Heart right ventricle (tissue), 16 donors: Measurements from ENCODE around the gene RNPEP. TPM values are rescaled to one million over a fixed set of nuclear protein-coding genes. Genes with fewer than 3 reads are reported as not detected.

ENCODE experiments used
- ATAC-seq, 8 donors: fragments of 200-7000 bp; cut with Tn5 transposase; one replicate each; pipeline ENCODE4 v1.9.1; 2020; ENCODE audit warnings: mild to moderate bottlenecking in 8 of 8, moderate library complexity in 8 of 8, moderate number of reproducible peaks in 1 of 8
- DNase-seq, 2 donors: peaks; one replicate each; pipeline ENCODE4 v3.0.0-alpha.2; 2020
- H3K27ac ChIP-seq, 10 donors: fragments of 200-600 bp; sonication (generic) in 2 of 10; one replicate each; pipeline versions ENCODE4 v1.5.0 to v1.8.0; 2020 to 2022; ENCODE audit warnings: mild to moderate bottlenecking in 3 of 10
- H3K27me3 ChIP-seq, 7 donors: fragments of 200-600 bp; one replicate each; pipeline ENCODE4 v1.8.0; 2021 to 2022; ENCODE audit warnings: mild to moderate bottlenecking in 2 of 7
- H3K36me3 ChIP-seq, 9 donors: fragments of 200-600 bp; sonication (generic) in 1 of 9; one replicate each; pipeline versions ENCODE4 v1.5.0 to v1.8.0; 2020 to 2022; ENCODE audit warnings: mild to moderate bottlenecking in 2 of 9
- H3K4me1 ChIP-seq, 9 donors: fragments of 200-600 bp; sonication (generic) in 1 of 9; one replicate each; pipeline versions ENCODE4 v1.5.0 to v1.8.0; 2020 to 2022; ENCODE audit warnings: mild to moderate bottlenecking in 4 of 9
- H3K4me3 ChIP-seq, 10 donors: fragments of 200-600 bp; sonication (generic) in 2 of 10; one replicate each; pipeline versions ENCODE4 v1.5.0 to v1.8.0; 2020 to 2022; ENCODE audit warnings: mild to moderate bottlenecking in 7 of 10, moderate library complexity in 2 of 10
- H3K9me3 ChIP-seq, 11 donors: fragments of 200-600 bp in 10 of 11; sonication (generic) in 2 of 11; one replicate each; pipeline versions ENCODE4 v1.5.0 to v1.8.0; 2013 to 2022; ENCODE audit warnings: mild to moderate bottlenecking in 2 of 11, control low read depth in 1 of 11, moderate library complexity in 1 of 11
- CTCF ChIP-seq, 9 donors: fragments of 200-600 bp; sonication (generic) in 2 of 9; IDR thresholded peaks; one replicate each; pipeline versions ENCODE4 v1.5.0 to v1.8.0; 2021 to 2022; ENCODE audit warnings: antibody characterized with exemption in 9 of 9, mild to moderate bottlenecking in 5 of 9, moderate library complexity in 1 of 9
- WGBS, 2 donors: extraction: QIAGEN DNeasy Blood & Tissue Kit; methylation state at CpG; one replicate each; pipeline ENCODE4 v1.1.7; 2013; ENCODE audit warnings: inconsistent platforms in 1 of 2; 5-methylcytosine and 5-hydroxymethylcytosine counted together
- intact Hi-C, 10 donors: fragments of 100-400 bp; cut with DNase I; formaldehyde crosslinking; loops; one replicate each; pipeline versions ENCODE4 v1.11.1 to v1.14.2; 2022
- polyA plus RNA-seq, 2 donors: library from polyadenylated mRNA; stranded (reverse); fragments of 200-250 nt; gene quantifications; one replicate each; pipeline ENCODE4 v1.2.3, GENCODE V29; 2013
- total RNA-seq, 10 donors: library from RNA; stranded (reverse); fragmentation: NEBNext Ultra II Directional in 3 of 10; extraction: Animal tissue kit (Norgen Biotek cat#: 25700) in 3 of 10; gene quantifications; one replicate each; pipeline versions ENCODE4 v1.2.1 to v1.2.4, GENCODE V29; 2021 to 2023
- donor health status: Arrhythmogenic right ventricular cardiomyopathy.
- donor health status: ischemic (EF 13 %, LVEDD 7.1; RV severe dilation, severe dysfunction).
- donor health status: healthy with polysubstance abuse.
- donor health status: DM: no; HTN: yes; CAD: no.
- donor health status: DM: no; HTN: no; CAD: no.
- donor health status: ischemic (EF 25% LVEDD 6.9; RV normal size, moderate dysfunction).
- donor health status: ischemic (EF 25% LVEDD 5.7; RV mildly dilated, moderate dysfunction).
- donor health status: healthy.
- donor health status: DM: yes; HTN: yes; CAD: no.
- donor health status: Ischemic cardiomyopathy.
- donor health status: ischemic (EF 35%, LVEDD 5.7; RV mildly dilated, moderate dysfunction).
- donor health status: nonischemic (EF 11% LVEDD 7.7; RV severe dilation, severe dysfunction).
- donor health status: DM: yes; HTN: yes; CAD: no.
- donor health status: PGD.
- donor health status: ischemic (EF 29% LVEDD 5.4; RV normal size, mild dysfunction).
- donor health status: nonischemic (EF 23%, LVEDD 6.1; RV moderate dilation, normal function).

RNPEP gene
- total and polyA plus RNA-seq, 12 donors = 11.1 to 27.4 (median 15.7) TPM

GRCh38 chr1:201990427-201990826 is 8.0 kb downstream of the RNPEP start:
- Histone ChIP-seq H3K4me3 (no peak overlapping the region), H3K4me1 (peaks cover 0 to 38% (median 17%) of the 10 kb centered on the region in 9 donors), H3K27ac (peak overlapping the region in 5 of 10 donors; percentile 9 to 58 (median 43)), H3K27me3 (no peaks in the 10 kb centered on the region), H3K9me3 (no peaks in the 10 kb centered on the region), H3K36me3 (peaks cover 0 to 79% (median 41%) of the 10 kb centered on the region in 9 donors)
- intact Hi-C loops = no loop called here
- ATAC-seq (peak; percentile 81 to 95 (median 92)), DNase-seq (peak; percentile 27 to 72)
- 36 to 51% methylated on average over 6 of the region's 6 CpGs for WGBS, 2 donors
- TF ChIP-seq CTCF (IDR thresholded peaks at IDR 0.05) = no peak

GRCh38 chr1:201999625-202000238 is 17.3 kb downstream of the RNPEP start:
- Histone ChIP-seq H3K27ac (no peak overlapping the region), H3K4me1 (peaks cover 0 to 8% (median 0%) of the 10 kb centered on the region in 9 donors), H3K36me3 (peaks cover 0 to 99% (median 60%) of the 10 kb centered on the region in 9 donors), H3K27me3 (no peaks in the 10 kb centered on the region), H3K9me3 (no peaks in the 10 kb centered on the region), H3K4me3 (no peak overlapping the region)
- 48 to 58% methylated on average over 16 of the region's 16 CpGs for WGBS, 2 donors
- intact Hi-C loops = no loop called here
- TF ChIP-seq CTCF (IDR thresholded peaks at IDR 0.05) = peak; percentile 38 to 78 (median 69)
- ATAC-seq (peak; percentile 36 to 62 (median 48)), DNase-seq (peak in 1 of 2 donors; percentile 27)

GRCh38 chr1:202002507-202002906 is 20.1 kb downstream of the RNPEP start:
- H3K4me1 ChIP-seq = peaks cover 0 to 16% (median 0%) of the 10 kb centered on the region in 9 donors
- ATAC-seq (no peak), DNase-seq (no peak)
- H3K27me3 ChIP-seq = no peaks in the 10 kb centered on the region
- no peak for TF ChIP-seq CTCF (IDR thresholded peaks at IDR 0.05)
- no peak overlapping the region for H3K4me3 ChIP-seq
- WGBS, 2 donors = 87 to 90% methylated on average over 9 of the region's 9 CpGs
- intact Hi-C loops = no loop called here
- H3K9me3 ChIP-seq = no peaks in the 10 kb centered on the region
- peaks cover 0 to 100% (median 46%) of the 10 kb centered on the region in 9 donors for H3K36me3 ChIP-seq
- H3K27ac ChIP-seq = no peak overlapping the region

GRCh38 chr1:202004711-202005110 is 22.3 kb downstream of the RNPEP start:
- intact Hi-C loops = loop anchor here in 6 of 10 donors (5.0 kb wide), 3 partner anchors 113 to 133 kb away; no protein-coding TSS in a partner anchor

More at GRCh38 chr1:202004711-202005110, 22.3 kb downstream of the RNPEP start:
- peaks cover 0 to 92% (median 44%) of the 10 kb centered on the region in 9 donors for H3K36me3 ChIP-seq
- DNase-seq (no peak), ATAC-seq (no peak)
- H3K4me1 ChIP-seq = peaks cover 0 to 14% (median 3%) of the 10 kb centered on the region in 9 donors
- no peaks in the 10 kb centered on the region for H3K9me3 ChIP-seq
- no peaks in the 10 kb centered on the region for H3K27me3 ChIP-seq
- H3K4me3 ChIP-seq = no peak overlapping the region
- H3K27ac ChIP-seq = no peak overlapping the region
- 60 to 86% methylated on average over 9 of the region's 9 CpGs for WGBS, 2 donors
- no peak for TF ChIP-seq CTCF (IDR thresholded peaks at IDR 0.05)
